ENCODE data around the gene ZNF317.

GRCh38 chr19:9132422-9132821 is 7.8 kb upstream of the ZNF317 start:
- TF ChIP-seq, protein P1, sequence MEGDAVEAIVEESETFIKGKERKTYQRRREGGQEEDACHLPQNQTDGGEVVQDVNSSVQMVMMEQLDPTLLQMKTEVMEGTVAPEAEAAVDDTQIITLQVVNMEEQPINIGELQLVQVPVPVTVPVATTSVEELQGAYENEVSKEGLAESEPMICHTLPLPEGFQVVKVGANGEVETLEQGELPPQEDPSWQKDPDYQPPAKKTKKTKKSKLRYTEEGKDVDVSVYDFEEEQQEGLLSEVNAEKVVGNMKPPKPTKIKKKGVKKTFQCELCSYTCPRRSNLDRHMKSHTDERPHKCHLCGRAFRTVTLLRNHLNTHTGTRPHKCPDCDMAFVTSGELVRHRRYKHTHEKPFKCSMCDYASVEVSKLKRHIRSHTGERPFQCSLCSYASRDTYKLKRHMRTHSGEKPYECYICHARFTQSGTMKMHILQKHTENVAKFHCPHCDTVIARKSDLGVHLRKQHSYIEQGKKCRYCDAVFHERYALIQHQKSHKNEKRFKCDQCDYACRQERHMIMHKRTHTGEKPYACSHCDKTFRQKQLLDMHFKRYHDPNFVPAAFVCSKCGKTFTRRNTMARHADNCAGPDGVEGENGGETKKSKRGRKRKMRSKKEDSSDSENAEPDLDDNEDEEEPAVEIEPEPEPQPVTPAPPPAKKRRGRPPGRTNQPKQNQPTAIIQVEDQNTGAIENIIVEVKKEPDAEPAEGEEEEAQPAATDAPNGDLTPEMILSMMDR (IDR thresholded peaks at IDR 0.05), result no peak
- TF ChIP-seq POLR2A (IDR thresholded peaks at IDR 0.05), result no peak

All from body of pancreas (tissue), 4 donors.